Measurements from ENCODE around the gene KCNB1.
A peak's percentile ranks its signal among the peaks of the same experiment; 100 is the strongest.

The KCNB1 gene

GRCh38 chr20:49409302-49409974 is 73.0 kb downstream of the KCNB1 start:
- no peak for DNase-seq (ENCODE audit: insufficient read length, low spot score)
- TF ChIP-seq POLR2A (IDR thresholded peaks at IDR 0.05; ENCODE audit: low read depth, low read length) = no peak
- no peak for FAIRE-seq

GRCh38 chr20:49408509-49409104 is 73.9 kb downstream of the KCNB1 start:
- FAIRE-seq (no peak), DNase-seq (ENCODE audit: insufficient read length, low spot score) (no peak)
- TF ChIP-seq POLR2A (IDR thresholded peaks at IDR 0.05; ENCODE audit: low read depth, low read length) = no peak

- no peak for FAIRE-seq
- TF ChIP-seq POLR2A (IDR thresholded peaks at IDR 0.05; ENCODE audit: low read depth, low read length) = no peak
- DNase-seq (ENCODE audit: insufficient read length, low spot score) = no peak
These were observed 75.8 kb downstream of the KCNB1 start for GRCh38 chr20:49406666-49407065.

- no peak for TF ChIP-seq POLR2A (IDR thresholded peaks at IDR 0.05; ENCODE audit: low read depth, low read length)
- DNase-seq (ENCODE audit: insufficient read length, low spot score) (no peak), FAIRE-seq (no peak)
These were observed 76.8 kb downstream of the KCNB1 start for GRCh38 chr20:49405696-49406095.

- no peak for DNase-seq (ENCODE audit: insufficient read length, low spot score)
- TF ChIP-seq POLR2A (IDR thresholded peaks at IDR 0.05; ENCODE audit: low read depth, low read length) = no peak
- no peak for FAIRE-seq
These were observed 77.3 kb downstream of the KCNB1 start for GRCh38 chr20:49405062-49405683.

GRCh38 chr20:49404461-49404860 is 78.0 kb downstream of the KCNB1 start:
- no peak for TF ChIP-seq POLR2A (IDR thresholded peaks at IDR 0.05; ENCODE audit: low read depth, low read length)
- DNase-seq (ENCODE audit: insufficient read length, low spot score) = no peak
- no peak for FAIRE-seq

- no peak for TF ChIP-seq POLR2A (IDR thresholded peaks at IDR 0.05; ENCODE audit: low read depth, low read length)
These were observed 78.6 kb downstream of the KCNB1 start for GRCh38 chr20:49403911-49404310.

GRCh38 chr20:49403012-49403411 is 79.5 kb downstream of the KCNB1 start:
- FAIRE-seq = no peak
- TF ChIP-seq POLR2A (IDR thresholded peaks at IDR 0.05; ENCODE audit: low read depth, low read length) = no peak
- no peak for DNase-seq (ENCODE audit: insufficient read length, low spot score)

More at GRCh38 chr20:49403911-49404310, 78.6 kb downstream of the KCNB1 start:
- DNase-seq (ENCODE audit: insufficient read length, low spot score) = no peak
- no peak for FAIRE-seq

- FAIRE-seq (no peak), DNase-seq (ENCODE audit: insufficient read length, low spot score) (no peak)
- no peak for TF ChIP-seq POLR2A (IDR thresholded peaks at IDR 0.05; ENCODE audit: low read depth, low read length)
These were observed 81.6 kb downstream of the KCNB1 start for GRCh38 chr20:49400904-49401303.

- no peak for FAIRE-seq
- no peak for TF ChIP-seq POLR2A (IDR thresholded peaks at IDR 0.05; ENCODE audit: low read depth, low read length)
- DNase-seq (ENCODE audit: insufficient read length, low spot score) = no peak
These were observed 82.1 kb downstream of the KCNB1 start for GRCh38 chr20:49400410-49400809.

- DNase-seq (ENCODE audit: insufficient read length, low spot score) = no peak
- no peak for TF ChIP-seq POLR2A (IDR thresholded peaks at IDR 0.05; ENCODE audit: low read depth, low read length)
- no peak for FAIRE-seq
These were observed 83.1 kb downstream of the KCNB1 start for GRCh38 chr20:49399329-49399728.

GRCh38 chr20:49398401-49399144 is 83.9 kb downstream of the KCNB1 start:
- no peak for TF ChIP-seq POLR2A (IDR thresholded peaks at IDR 0.05; ENCODE audit: low read depth, low read length)
- FAIRE-seq (no peak), DNase-seq (ENCODE audit: insufficient read length, low spot score) (no peak)

GRCh38 chr20:49397525-49397924 is 84.9 kb downstream of the KCNB1 start:
- DNase-seq (ENCODE audit: insufficient read length, low spot score) (peak; percentile 86), FAIRE-seq (no peak)
- no peak for TF ChIP-seq POLR2A (IDR thresholded peaks at IDR 0.05; ENCODE audit: low read depth, low read length)

- TF ChIP-seq POLR2A (IDR thresholded peaks at IDR 0.05; ENCODE audit: low read depth, low read length) = no peak
- DNase-seq (ENCODE audit: insufficient read length, low spot score) (no peak), FAIRE-seq (no peak)
These were observed 86.2 kb downstream of the KCNB1 start for GRCh38 chr20:49396230-49396629.

Measured in H54 (cell line).